ENCODE measurements around the gene CALHM4.

DNA sequence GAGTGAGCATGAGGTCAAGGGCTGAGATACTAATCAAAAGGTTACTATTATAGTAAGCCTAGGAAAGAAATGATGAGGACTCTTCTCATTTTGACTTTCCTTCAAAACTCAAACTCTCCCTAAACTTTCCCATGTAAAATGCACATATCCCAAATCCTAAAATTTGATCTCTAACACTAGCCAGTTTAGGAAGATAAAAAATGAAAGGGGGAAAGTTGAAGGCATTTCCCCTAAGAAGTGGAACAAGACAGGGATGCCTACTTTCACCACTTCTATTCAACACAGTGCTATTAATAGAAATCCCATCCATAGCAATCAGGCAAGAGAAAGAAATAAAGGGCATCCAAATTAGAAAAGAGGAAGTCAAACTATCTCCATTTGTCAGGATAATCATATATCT is 45.0 kb upstream of the CALHM4 start:
- TF ChIP-seq ZNF274 (IDR thresholded peaks at IDR 0.05; ENCODE audit: low read depth, low read length) = no peak
- TF ChIP-seq YY1 (IDR thresholded peaks at IDR 0.05; ENCODE audit: insufficient read depth, insufficient read length) = no peak
